Measurements from ENCODE around the gene PRKCH.

DNA sequence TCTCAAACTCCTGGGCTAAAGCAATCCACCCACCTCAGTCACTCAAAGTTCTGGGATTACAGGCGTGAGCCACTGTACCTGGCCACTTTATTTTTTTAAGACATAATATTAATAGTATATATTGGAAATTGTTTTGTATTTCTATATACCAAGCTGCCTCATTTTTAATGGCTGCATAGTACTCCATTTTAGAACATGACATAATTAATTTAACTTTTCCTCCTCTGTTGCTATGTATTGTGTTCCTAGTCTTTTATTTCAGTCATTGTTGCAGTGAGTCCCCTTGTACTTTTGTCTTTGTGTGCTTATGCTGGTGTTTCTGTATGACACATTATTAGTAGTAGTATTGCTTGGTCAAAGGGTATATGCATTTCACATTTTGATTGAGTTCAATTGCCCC is 138.7 kb downstream of the PRKCH start:
- TF ChIP-seq, protein P1, sequence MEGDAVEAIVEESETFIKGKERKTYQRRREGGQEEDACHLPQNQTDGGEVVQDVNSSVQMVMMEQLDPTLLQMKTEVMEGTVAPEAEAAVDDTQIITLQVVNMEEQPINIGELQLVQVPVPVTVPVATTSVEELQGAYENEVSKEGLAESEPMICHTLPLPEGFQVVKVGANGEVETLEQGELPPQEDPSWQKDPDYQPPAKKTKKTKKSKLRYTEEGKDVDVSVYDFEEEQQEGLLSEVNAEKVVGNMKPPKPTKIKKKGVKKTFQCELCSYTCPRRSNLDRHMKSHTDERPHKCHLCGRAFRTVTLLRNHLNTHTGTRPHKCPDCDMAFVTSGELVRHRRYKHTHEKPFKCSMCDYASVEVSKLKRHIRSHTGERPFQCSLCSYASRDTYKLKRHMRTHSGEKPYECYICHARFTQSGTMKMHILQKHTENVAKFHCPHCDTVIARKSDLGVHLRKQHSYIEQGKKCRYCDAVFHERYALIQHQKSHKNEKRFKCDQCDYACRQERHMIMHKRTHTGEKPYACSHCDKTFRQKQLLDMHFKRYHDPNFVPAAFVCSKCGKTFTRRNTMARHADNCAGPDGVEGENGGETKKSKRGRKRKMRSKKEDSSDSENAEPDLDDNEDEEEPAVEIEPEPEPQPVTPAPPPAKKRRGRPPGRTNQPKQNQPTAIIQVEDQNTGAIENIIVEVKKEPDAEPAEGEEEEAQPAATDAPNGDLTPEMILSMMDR (IDR thresholded peaks at IDR 0.05) = no peak
- TF ChIP-seq POLR2A (IDR thresholded peaks at IDR 0.05) = no peak
